ENCODE data around the gene ADSL. TPM values are rescaled to one million over a fixed set of nuclear protein-coding genes. Genes with fewer than 3 reads are reported as not detected.

The ADSL gene
- total RNA-seq, 1 donor = 155 TPM

GRCh38 chr22:40417041-40417440, 70.7 kb downstream of the ADSL start:
- Histone ChIP-seq H3K9me3 (ENCODE audit: low read depth, low read length) (no peaks in the 10 kb centered on the region), H3K4me2 (ENCODE audit: insufficient read depth, low read length) (no peak overlapping the region), H3K27ac (ENCODE audit: low read depth, low read length) (no peak overlapping the region), H3K4me3 (ENCODE audit: insufficient read depth, low read length) (no peak overlapping the region), H3K79me2 (ENCODE audit: insufficient read depth, low read length) (no peaks in the 10 kb centered on the region), H3K4me1 (ENCODE audit: insufficient read depth, low read length) (no peaks in the 10 kb centered on the region), H2AFZ (ENCODE audit: low read length) (no peak overlapping the region), H3K27me3 (ENCODE audit: insufficient read depth, low read length) (no peaks in the 10 kb centered on the region), H3K36me3 (ENCODE audit: insufficient read depth, low read length) (peaks cover 47% of the 10 kb centered on the region), H4K20me1 (ENCODE audit: insufficient read depth, low read length) (peaks cover 11% of the 10 kb centered on the region)
- peak; percentile 39 for DNase-seq (ENCODE audit: insufficient read length, low spot score, missing footprints)
- TF ChIP-seq, protein P1, sequence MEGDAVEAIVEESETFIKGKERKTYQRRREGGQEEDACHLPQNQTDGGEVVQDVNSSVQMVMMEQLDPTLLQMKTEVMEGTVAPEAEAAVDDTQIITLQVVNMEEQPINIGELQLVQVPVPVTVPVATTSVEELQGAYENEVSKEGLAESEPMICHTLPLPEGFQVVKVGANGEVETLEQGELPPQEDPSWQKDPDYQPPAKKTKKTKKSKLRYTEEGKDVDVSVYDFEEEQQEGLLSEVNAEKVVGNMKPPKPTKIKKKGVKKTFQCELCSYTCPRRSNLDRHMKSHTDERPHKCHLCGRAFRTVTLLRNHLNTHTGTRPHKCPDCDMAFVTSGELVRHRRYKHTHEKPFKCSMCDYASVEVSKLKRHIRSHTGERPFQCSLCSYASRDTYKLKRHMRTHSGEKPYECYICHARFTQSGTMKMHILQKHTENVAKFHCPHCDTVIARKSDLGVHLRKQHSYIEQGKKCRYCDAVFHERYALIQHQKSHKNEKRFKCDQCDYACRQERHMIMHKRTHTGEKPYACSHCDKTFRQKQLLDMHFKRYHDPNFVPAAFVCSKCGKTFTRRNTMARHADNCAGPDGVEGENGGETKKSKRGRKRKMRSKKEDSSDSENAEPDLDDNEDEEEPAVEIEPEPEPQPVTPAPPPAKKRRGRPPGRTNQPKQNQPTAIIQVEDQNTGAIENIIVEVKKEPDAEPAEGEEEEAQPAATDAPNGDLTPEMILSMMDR (IDR thresholded peaks at IDR 0.05; ENCODE audit: extremely low read depth, low read depth, low read length) = no peak

DNA sequence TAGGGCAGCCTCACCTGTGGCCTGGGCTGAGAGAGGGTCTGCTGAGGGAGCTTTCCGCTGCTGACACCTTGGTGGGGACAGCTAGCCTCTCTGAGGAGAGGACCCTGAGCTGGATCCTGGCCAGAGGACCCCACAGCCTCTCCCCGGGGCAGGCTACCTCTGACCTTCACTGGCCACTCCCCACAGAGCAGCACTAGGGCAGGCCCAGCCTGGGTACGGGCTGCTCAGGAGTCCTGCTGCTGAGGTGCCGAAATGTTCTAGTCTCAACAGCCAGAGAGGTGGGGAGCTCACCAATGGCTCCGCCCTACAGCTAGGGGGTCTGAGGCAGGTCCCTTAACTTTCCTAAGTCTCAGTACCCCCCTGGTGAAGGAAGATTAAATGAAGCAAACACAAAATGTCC, 71.6 kb downstream of the ADSL start:
- no peaks in the 10 kb centered on the region for H3K4me1 ChIP-seq (ENCODE audit: insufficient read depth, low read length)
- H4K20me1 ChIP-seq (ENCODE audit: insufficient read depth, low read length) = peaks cover 11% of the 10 kb centered on the region
- no peak overlapping the region for H3K4me3 ChIP-seq (ENCODE audit: insufficient read depth, low read length)
- H3K79me2 ChIP-seq (ENCODE audit: insufficient read depth, low read length) = no peaks in the 10 kb centered on the region
- no peak overlapping the region for H3K27ac ChIP-seq (ENCODE audit: low read depth, low read length)
- H3K9me3 ChIP-seq (ENCODE audit: low read depth, low read length) = no peaks in the 10 kb centered on the region
- no peak overlapping the region for H2AFZ ChIP-seq (ENCODE audit: low read length)
- peak; percentile 58 for DNase-seq (ENCODE audit: insufficient read length, low spot score, missing footprints)
- no peaks in the 10 kb centered on the region for H3K27me3 ChIP-seq (ENCODE audit: insufficient read depth, low read length)
- peaks cover 48% of the 10 kb centered on the region for H3K36me3 ChIP-seq (ENCODE audit: insufficient read depth, low read length)
- TF ChIP-seq, protein P1 (IDR thresholded peaks at IDR 0.05; ENCODE audit: extremely low read depth, low read depth, low read length) = no peak
- H3K4me2 ChIP-seq (ENCODE audit: insufficient read depth, low read length) = no peak overlapping the region

DNA sequence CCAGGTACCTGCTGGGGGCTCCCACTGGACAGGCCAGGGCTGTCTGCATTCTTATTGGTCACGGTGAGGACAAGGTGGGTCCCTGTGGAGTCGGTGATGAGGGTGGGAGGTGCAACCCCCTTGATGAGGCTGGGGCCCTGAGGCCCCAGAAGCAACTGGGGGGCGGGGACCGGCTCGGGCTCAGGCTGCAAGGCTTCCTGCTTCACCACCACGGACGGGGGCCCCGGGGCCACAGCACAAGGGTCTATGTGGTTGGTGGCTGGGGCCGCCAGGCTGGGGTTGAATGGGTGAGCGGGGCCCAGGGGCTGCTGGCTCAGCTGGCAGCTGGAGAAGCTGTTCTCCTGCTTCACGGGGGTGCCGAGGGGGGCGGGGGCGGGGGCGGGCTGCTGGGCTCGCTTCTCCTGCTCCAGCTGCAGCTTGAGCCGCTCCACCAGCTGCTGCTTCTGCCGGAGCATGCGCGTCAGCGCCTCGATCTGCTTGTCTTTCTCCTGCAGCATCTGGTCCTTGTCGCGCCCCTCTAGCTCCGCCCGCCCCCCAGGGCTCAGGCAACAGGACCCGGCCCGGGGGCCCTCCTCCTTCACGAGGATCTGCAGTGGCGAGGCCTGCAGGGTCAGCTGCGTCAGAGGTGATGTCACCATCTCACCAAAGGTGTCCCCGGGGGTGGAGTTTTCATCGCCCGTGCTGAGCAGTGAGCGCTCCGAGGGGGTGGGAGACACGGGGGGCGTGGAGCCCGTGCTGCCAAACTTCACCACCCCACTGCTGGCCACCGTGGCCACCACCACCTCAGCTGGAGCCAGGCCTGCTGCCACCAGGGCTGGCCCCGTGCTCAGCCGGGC, 72.3 kb downstream of the ADSL start:
- Histone ChIP-seq H3K4me2 (ENCODE audit: insufficient read depth, low read length) (no peak overlapping the region), H4K20me1 (ENCODE audit: insufficient read depth, low read length) (peaks cover 11% of the 10 kb centered on the region)
- TF ChIP-seq, protein P1 (IDR thresholded peaks at IDR 0.05; ENCODE audit: extremely low read depth, low read depth, low read length) = no peak

DNA sequence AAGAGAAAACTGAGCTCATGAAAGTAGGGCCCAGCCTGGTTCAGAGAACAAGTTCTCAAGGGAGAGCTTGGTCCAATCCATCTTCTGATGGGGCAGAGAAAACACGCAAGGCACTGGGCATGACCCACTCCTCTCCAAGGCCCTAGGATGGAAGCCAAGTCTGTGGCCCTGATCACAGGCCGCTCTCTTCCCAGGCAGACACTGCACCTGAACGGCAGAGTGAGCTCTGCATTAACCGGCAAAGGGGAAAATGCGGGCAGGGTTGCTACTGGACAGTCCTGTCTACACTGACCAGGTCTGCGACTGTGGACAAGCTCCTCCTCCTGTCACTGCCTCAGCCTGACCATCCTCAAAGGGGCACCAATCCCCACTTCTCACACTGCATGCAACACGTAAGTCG, 73.4 kb downstream of the ADSL start:
- peaks cover 19% of the 10 kb centered on the region for H4K20me1 ChIP-seq (ENCODE audit: insufficient read depth, low read length)
- TF ChIP-seq, protein P1 (IDR thresholded peaks at IDR 0.05; ENCODE audit: extremely low read depth, low read depth, low read length) = no peak
- H3K36me3 ChIP-seq (ENCODE audit: insufficient read depth, low read length) = peaks cover 62% of the 10 kb centered on the region
- no peak overlapping the region for H2AFZ ChIP-seq (ENCODE audit: low read length)
- no peaks in the 10 kb centered on the region for H3K79me2 ChIP-seq (ENCODE audit: insufficient read depth, low read length)
- DNase-seq (ENCODE audit: insufficient read length, low spot score, missing footprints) = peak; percentile 14
- H3K27ac ChIP-seq (ENCODE audit: low read depth, low read length) = no peak overlapping the region
- no peaks in the 10 kb centered on the region for H3K27me3 ChIP-seq (ENCODE audit: insufficient read depth, low read length)
- no peaks in the 10 kb centered on the region for H3K9me3 ChIP-seq (ENCODE audit: low read depth, low read length)
- H3K4me1 ChIP-seq (ENCODE audit: insufficient read depth, low read length) = no peaks in the 10 kb centered on the region
- no peak overlapping the region for H3K4me2 ChIP-seq (ENCODE audit: insufficient read depth, low read length)
- H3K4me3 ChIP-seq (ENCODE audit: insufficient read depth, low read length) = no peak overlapping the region

More for the DNA sequence above, 72.3 kb downstream of the ADSL start:
- no peak overlapping the region for H3K27ac ChIP-seq (ENCODE audit: low read depth, low read length)
- H3K4me3 ChIP-seq (ENCODE audit: insufficient read depth, low read length) = no peak overlapping the region
- H3K4me1 ChIP-seq (ENCODE audit: insufficient read depth, low read length) = no peaks in the 10 kb centered on the region
- H3K27me3 ChIP-seq (ENCODE audit: insufficient read depth, low read length) = no peaks in the 10 kb centered on the region
- no peak overlapping the region for H2AFZ ChIP-seq (ENCODE audit: low read length)
- peaks cover 55% of the 10 kb centered on the region for H3K36me3 ChIP-seq (ENCODE audit: insufficient read depth, low read length)
- no peaks in the 10 kb centered on the region for H3K9me3 ChIP-seq (ENCODE audit: low read depth, low read length)
- H3K79me2 ChIP-seq (ENCODE audit: insufficient read depth, low read length) = no peaks in the 10 kb centered on the region
- DNase-seq (ENCODE audit: insufficient read length, low spot score, missing footprints) = peak; percentile 83

Data from osteoblast (primary cell).